Measurements from ENCODE around the gene MAN1B1.

DNA sequence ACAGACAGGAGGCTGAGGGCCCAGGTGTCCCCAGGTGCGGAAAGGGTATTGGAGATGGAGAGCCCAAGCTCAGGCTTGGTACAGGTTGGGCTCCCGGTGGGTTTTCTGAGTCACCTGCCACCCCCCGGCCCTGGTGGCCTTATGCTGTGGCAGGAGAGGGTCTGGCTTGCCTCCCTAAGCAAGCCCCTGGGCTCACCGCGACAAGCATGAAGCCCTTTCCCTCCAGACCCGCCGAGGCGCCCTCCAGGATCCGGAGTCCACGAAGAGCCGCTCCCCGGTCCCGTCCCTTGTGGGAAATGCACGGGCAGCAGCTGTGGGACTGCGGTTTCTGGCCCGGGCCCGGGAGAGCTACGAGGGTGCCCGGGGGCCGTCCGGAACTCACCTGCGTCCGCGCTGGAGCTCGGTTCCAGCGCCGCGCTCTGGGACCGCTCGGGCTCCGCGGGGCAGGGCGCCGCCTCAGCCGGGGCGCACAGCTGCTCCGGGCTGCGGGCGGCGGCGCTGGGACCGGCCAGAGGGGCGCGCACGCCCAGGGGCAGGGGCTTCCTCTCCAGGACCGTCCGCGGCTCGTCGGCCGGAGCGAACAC, 17.2 kb upstream of the MAN1B1 start:
- TF ChIP-seq, protein P1, sequence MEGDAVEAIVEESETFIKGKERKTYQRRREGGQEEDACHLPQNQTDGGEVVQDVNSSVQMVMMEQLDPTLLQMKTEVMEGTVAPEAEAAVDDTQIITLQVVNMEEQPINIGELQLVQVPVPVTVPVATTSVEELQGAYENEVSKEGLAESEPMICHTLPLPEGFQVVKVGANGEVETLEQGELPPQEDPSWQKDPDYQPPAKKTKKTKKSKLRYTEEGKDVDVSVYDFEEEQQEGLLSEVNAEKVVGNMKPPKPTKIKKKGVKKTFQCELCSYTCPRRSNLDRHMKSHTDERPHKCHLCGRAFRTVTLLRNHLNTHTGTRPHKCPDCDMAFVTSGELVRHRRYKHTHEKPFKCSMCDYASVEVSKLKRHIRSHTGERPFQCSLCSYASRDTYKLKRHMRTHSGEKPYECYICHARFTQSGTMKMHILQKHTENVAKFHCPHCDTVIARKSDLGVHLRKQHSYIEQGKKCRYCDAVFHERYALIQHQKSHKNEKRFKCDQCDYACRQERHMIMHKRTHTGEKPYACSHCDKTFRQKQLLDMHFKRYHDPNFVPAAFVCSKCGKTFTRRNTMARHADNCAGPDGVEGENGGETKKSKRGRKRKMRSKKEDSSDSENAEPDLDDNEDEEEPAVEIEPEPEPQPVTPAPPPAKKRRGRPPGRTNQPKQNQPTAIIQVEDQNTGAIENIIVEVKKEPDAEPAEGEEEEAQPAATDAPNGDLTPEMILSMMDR (IDR thresholded peaks at IDR 0.05) = no peak
- TF ChIP-seq EZH2phosphoT487 (IDR thresholded peaks at IDR 0.05) = no peak
